Measurements from ENCODE around the gene NME7.

Gene NME7

DNA sequence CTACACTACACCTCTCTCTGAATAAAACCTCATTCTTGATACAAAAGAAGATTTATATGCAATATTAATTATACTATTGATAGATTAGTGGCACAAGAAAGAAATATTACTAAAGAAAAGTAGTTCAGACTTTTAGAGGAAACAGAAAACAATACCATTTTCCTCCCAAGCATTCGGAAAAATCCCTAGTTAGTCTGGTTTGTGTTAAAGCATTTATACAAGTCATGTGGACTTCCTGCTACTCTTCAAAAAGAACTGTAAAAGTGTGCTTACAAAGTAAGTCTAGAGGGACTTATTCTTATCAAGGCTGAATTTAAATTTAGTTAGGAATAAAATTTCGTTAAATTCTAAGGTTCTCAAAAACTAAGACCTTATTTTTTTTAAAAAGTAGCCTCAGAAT lies 132.0 kb downstream of the NME7 start:
- POLR2A ChIA-PET, result interaction anchor here (0.5 kb wide), 1 partner anchor 82 kb away, joined by 3 read pairs; no protein-coding TSS in a partner anchor
- TF ChIP-seq, protein P1, sequence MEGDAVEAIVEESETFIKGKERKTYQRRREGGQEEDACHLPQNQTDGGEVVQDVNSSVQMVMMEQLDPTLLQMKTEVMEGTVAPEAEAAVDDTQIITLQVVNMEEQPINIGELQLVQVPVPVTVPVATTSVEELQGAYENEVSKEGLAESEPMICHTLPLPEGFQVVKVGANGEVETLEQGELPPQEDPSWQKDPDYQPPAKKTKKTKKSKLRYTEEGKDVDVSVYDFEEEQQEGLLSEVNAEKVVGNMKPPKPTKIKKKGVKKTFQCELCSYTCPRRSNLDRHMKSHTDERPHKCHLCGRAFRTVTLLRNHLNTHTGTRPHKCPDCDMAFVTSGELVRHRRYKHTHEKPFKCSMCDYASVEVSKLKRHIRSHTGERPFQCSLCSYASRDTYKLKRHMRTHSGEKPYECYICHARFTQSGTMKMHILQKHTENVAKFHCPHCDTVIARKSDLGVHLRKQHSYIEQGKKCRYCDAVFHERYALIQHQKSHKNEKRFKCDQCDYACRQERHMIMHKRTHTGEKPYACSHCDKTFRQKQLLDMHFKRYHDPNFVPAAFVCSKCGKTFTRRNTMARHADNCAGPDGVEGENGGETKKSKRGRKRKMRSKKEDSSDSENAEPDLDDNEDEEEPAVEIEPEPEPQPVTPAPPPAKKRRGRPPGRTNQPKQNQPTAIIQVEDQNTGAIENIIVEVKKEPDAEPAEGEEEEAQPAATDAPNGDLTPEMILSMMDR (IDR thresholded peaks at IDR 0.05; ENCODE audit: control extremely low read depth, extremely low read depth, low read depth, missing control alignments), result no peak
- CTCF ChIA-PET, result no interaction called here

GRCh38 chr1:169234780-169235179 lies 132.8 kb downstream of the NME7 start:
- ChIA-PET POLR2A (no interaction called here), CTCF (no interaction called here)
- DNase-seq (ENCODE audit: extremely low spot score), result no peak
- TF ChIP-seq, protein P1 (IDR thresholded peaks at IDR 0.05; ENCODE audit: control extremely low read depth, extremely low read depth, low read depth, missing control alignments), result no peak

More for the DNA sequence above, 132.0 kb downstream of the NME7 start:
- DNase-seq (ENCODE audit: extremely low spot score), result no peak

DNA sequence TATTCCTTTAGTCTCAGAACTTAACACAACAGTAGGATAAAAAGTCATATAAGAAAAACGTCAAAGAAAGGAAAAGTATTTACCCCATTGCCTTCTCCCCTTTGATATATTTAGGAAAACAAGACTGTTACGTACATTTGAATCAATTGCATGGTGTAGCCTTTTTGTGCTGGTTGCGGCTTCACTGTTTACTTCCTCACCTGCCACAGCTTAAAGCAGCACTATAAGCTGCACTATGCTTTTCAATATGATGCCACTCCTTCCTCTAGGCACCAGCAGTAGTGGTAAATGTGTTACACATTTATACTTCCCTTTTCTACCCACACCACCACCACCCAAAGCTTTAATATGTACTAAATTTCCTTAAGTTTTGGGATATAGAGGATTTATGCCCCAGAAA lies 150.0 kb downstream of the NME7 start:
- DNase-seq (ENCODE audit: extremely low spot score), result no peak
- ChIA-PET POLR2A (no interaction called here), CTCF (interaction anchor here (0.7 to 1.2 kb wide), 2 partner anchors 20 to 57 kb away, joined by 3 read pairs; no protein-coding TSS in a partner anchor)
- TF ChIP-seq, protein P1 (IDR thresholded peaks at IDR 0.05; ENCODE audit: control extremely low read depth, extremely low read depth, low read depth, missing control alignments), result no peak

- CTCF ChIA-PET, result interaction anchor here (1.2 to 1.5 kb wide), 2 partner anchors 17 to 19 kb away, joined by 3 to 4 read pairs; no protein-coding TSS in a partner anchor
- POLR2A ChIA-PET, result no interaction called here
- no peak for DNase-seq (ENCODE audit: extremely low spot score)
- TF ChIP-seq, protein P1 (IDR thresholded peaks at IDR 0.05; ENCODE audit: control extremely low read depth, extremely low read depth, low read depth, missing control alignments), result no peak
These were observed 153.0 kb downstream of the NME7 start for GRCh38 chr1:169214598-169214997.

DNA sequence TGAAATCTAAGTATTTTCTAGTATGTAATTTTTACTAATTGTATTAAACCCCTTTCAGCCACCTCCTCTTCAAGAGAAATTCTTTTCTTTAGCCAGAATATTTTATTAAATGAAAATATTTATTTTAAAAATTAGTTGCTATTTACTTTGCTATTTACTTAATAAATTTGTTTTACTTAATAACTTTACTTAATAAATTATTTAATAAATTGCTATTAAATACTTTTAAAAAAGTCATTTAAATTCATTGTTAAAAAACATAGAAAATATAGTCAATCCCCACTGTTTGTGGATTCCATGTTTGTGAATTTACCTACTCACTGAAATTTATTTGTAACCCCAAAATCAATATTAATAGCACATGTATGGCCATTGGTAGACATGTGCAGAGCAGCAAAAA lies 155.5 kb downstream of the NME7 start:
- CTCF ChIA-PET, result no interaction called here
- DNase-seq (ENCODE audit: extremely low spot score), result no peak
- TF ChIP-seq, protein P1 (IDR thresholded peaks at IDR 0.05; ENCODE audit: control extremely low read depth, extremely low read depth, low read depth, missing control alignments), result no peak
- POLR2A ChIA-PET, result no interaction called here

DNA sequence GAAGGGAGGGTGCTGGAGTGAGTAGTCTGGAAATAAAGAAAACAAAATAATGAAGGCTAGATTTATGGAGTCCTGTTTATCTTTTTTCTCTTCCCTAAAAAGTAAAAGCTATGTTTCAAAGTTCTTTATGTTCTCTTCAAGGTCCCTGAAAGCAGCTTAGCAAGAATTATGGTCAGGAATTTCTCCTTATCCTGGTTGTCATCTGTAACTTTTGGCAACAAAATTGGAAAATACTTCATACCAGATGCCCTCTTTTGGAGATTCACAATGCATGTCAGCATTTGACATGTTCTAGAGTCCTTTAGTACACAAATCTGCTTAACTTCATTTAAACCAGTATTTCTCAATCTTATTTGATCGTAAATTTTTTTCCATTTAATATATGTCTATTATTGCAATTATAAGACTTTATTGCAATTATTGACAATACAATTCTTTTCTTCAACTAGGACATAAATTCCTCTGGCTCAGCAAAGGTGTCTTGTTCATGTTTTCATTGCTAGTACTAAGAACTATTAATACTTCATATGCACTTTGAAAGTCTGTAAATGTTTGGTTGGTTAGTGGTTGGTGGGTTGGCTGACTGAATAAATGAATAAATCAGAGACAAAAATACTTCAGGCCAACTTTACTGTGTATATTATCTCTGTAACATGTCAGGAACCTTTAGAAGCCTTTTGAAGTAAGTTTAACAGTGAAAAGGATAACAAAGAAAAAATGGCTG lies 159.6 kb downstream of the NME7 start:
- POLR2A ChIA-PET, result no interaction called here
- DNase-seq (ENCODE audit: extremely low spot score), result no peak
- CTCF ChIA-PET, result interaction anchor here (1.3 kb wide), 1 partner anchor 20 kb away, joined by 3 read pairs; no protein-coding TSS in a partner anchor
- TF ChIP-seq, protein P1 (IDR thresholded peaks at IDR 0.05; ENCODE audit: control extremely low read depth, extremely low read depth, low read depth, missing control alignments), result no peak
